Suprapubic skin (tissue), 4 donors: ENCODE results near the gene ZNF549. TPM values are rescaled to one million over a fixed set of nuclear protein-coding genes. Genes with fewer than 3 reads are reported as not detected.

ENCODE experiments used
- DNase-seq, 2 donors: peaks; one replicate each; pipeline ENCODE4 v3.0.0-alpha.2; 2019; ENCODE audit warnings: low spot score in 2 of 2
- H3K27ac ChIP-seq: fragments of 200-600 bp; sonication (generic); one replicate; pipeline ENCODE4 v1.5.1; 2019
- H3K27me3 ChIP-seq: fragments of 200-600 bp; sonication (generic); one replicate; pipeline ENCODE4 v1.5.1; 2019
- H3K36me3 ChIP-seq: fragments of 200-600 bp; sonication (generic); one replicate; pipeline ENCODE4 v1.5.1; 2019
- H3K4me1 ChIP-seq: fragments of 200-600 bp; sonication (generic); one replicate; pipeline ENCODE4 v1.5.1; 2019
- H3K4me3 ChIP-seq: fragments of 200-600 bp; sonication (generic); one replicate; pipeline ENCODE4 v1.5.1; 2019; ENCODE audit warnings: mild to moderate bottlenecking
- H3K9me3 ChIP-seq: fragments of 200-600 bp; sonication (generic); one replicate; pipeline ENCODE4 v1.5.1; 2019
- EP300 ChIP-seq: sonication (generic); formaldehyde crosslinking; IDR thresholded peaks from one replicate; pipeline ENCODE4 v1.6.1; 2017; ENCODE audit warnings: antibody characterized with exemption
- POLR2A ChIP-seq, 2 donors: fragments of 450-650 bp; IDR thresholded peaks; one replicate each; pipeline ENCODE4 v1.6.1; 2017; ENCODE audit warnings: antibody characterized with exemption in 2 of 2, mild to moderate bottlenecking in 2 of 2, moderate library complexity in 2 of 2
- POLR2AphosphoS5 ChIP-seq, 3 donors: sonication (generic); formaldehyde crosslinking; IDR thresholded peaks; one replicate each; pipeline ENCODE4 v1.6.1; 2017; ENCODE audit warnings: antibody characterized with exemption in 3 of 3
- WGBS: methylation state at CpG from one replicate; pipeline ENCODE4 v1.1.5; 2018; 5-methylcytosine and 5-hydroxymethylcytosine counted together
- total RNA-seq, 4 donors: library from RNA; depleted of rRNA; stranded (reverse); fragments of >200 nt; gene quantifications; one replicate each; pipeline ENCODE4 v1.1.0, GENCODE V29; 2016
- TF ChIP-seq, protein P1 (sequence below), 2 donors: fragments of 200-600 bp in 1 of 2; fragments of 450-650 bp in 1 of 2; sonication (generic) in 1 of 2; IDR thresholded peaks; one replicate each; pipeline ENCODE4 v1.5.1; 2016 to 2019; ENCODE audit warnings: antibody characterized with exemption in 2 of 2, mild to moderate bottlenecking in 1 of 2, moderate library complexity in 1 of 2

The ZNF549 gene
- total RNA-seq, 4 donors from 2014 or later = 3.4 to 9.5 (median 4.9) TPM

DNA sequence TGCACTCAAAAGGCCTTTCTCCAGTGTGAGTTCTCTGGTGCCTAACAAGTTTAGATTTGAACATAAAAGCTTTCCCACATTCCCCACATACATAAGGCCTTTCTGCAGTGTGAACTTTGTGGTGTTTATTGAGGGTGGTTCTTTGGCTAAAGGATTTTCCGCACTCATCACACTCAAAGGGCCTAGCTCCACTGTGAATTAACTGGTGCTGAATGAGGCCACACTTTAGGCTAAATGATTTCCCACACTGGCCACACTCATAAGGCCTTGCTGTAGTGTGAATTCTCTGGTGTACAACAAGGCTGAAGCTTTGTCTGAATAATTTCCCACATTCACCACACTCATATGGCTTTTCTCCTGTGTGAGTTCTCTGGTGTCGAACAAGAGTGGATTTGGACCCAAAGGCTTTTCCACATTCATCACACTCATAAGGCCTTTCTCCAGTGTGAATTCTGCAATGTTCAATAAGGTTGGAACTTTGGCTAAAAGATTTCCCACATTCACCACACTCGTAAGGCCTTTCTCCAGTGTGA is 45.3 kb downstream of the ZNF549 start:
- no peak for TF ChIP-seq EP300
- TF ChIP-seq, protein P1, sequence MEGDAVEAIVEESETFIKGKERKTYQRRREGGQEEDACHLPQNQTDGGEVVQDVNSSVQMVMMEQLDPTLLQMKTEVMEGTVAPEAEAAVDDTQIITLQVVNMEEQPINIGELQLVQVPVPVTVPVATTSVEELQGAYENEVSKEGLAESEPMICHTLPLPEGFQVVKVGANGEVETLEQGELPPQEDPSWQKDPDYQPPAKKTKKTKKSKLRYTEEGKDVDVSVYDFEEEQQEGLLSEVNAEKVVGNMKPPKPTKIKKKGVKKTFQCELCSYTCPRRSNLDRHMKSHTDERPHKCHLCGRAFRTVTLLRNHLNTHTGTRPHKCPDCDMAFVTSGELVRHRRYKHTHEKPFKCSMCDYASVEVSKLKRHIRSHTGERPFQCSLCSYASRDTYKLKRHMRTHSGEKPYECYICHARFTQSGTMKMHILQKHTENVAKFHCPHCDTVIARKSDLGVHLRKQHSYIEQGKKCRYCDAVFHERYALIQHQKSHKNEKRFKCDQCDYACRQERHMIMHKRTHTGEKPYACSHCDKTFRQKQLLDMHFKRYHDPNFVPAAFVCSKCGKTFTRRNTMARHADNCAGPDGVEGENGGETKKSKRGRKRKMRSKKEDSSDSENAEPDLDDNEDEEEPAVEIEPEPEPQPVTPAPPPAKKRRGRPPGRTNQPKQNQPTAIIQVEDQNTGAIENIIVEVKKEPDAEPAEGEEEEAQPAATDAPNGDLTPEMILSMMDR (IDR thresholded peaks at IDR 0.05) = no peak
- TF ChIP-seq POLR2A (IDR thresholded peaks at IDR 0.05) = no peak
- no peak for TF ChIP-seq POLR2AphosphoS5 (IDR thresholded peaks at IDR 0.05)
- peaks cover 53% of the 10 kb centered on the region for H3K36me3 ChIP-seq
- H3K27me3 ChIP-seq = no peaks in the 10 kb centered on the region
- 100% methylated on average over 3 of the region's 3 CpGs for WGBS
- H3K4me1 ChIP-seq = no peaks in the 10 kb centered on the region
- no peak overlapping the region for H3K27ac ChIP-seq
- DNase-seq = no peak
- H3K9me3 ChIP-seq = peaks cover 90% of the 10 kb centered on the region
- H3K4me3 ChIP-seq = no peak overlapping the region

DNA sequence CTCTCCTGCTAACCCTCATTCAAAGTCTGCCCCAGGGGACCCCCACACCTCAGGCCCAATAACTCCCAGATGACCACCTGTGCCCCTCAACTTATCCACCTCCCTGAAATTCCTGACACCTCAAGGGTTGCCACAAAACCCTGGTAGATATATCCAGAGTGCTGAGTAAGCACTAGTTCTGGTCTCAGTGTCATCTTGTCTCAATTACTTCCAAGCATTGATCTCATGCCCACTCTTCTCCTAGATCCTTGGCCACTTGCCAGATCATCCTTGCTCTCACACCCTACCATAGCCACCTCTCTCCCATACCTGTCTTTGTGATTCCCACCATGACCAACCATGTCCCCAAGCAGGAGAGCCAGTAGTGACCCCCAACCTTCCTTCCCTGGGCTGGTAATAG is 49.5 kb downstream of the ZNF549 start:
- TF ChIP-seq, protein P1 (IDR thresholded peaks at IDR 0.05) = no peak
- no peak for TF ChIP-seq POLR2AphosphoS5 (IDR thresholded peaks at IDR 0.05)
- no peak for TF ChIP-seq EP300
- no peak for TF ChIP-seq POLR2A (IDR thresholded peaks at IDR 0.05)
- no peak for DNase-seq
- Histone ChIP-seq H3K27ac (no peak overlapping the region), H3K36me3 (peaks cover 52% of the 10 kb centered on the region), H3K9me3 (peaks cover 50% of the 10 kb centered on the region), H3K4me1 (peaks cover 10% of the 10 kb centered on the region), H3K4me3 (no peak overlapping the region), H3K27me3 (no peaks in the 10 kb centered on the region)

DNA sequence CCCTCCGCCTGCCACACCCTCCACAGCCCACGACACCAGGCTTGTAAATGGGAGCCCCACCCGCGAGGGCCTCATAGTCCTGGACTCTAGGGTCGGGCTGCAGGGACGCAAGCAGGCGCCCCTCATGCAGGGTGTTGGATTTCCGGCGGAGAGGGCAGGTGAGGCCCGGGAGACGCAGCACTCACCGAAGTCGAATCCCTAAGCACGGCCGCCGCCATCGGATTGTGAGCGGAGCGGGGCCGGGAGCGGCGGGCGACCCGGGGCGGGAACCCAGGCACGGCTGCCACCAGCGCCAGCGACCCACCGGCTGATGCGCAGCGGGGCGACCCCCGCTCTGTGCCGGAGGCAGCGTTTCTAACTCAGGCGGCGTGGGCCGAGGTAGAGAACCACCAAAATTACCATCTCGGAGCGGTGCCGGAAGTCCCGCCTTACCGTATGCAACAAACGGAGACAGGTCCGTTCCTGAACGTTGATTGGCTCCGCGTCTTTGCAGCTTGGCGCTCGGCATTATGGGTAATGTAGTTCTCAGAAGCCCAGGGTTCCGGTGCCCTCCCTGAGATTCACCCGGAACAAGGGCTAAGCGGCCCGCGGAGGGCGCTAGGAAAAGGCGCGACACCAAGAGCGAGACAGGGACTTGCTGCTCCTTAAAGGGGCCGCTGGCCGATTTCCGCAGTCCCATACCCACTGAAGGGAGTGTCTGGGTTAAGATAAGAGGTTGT is 51.5 kb downstream of the ZNF549 start, which contains the start of gene ZNF416:
ZNF416 (minus strand) TSS at position 425 of the 719 bp plus-strand sequence; CDS start at position 218, 207 bp downstream.
- Histone ChIP-seq H3K27me3 (no peaks in the 10 kb centered on the region), H3K4me3 (peak within 1 kb of the TSS; percentile 74), H3K27ac (peak within 1 kb of the TSS; percentile 77), H3K9me3 (peaks cover 30% of the 10 kb centered on the region), H3K4me1 (peaks cover 15% of the 10 kb centered on the region), H3K36me3 (peaks cover 32% of the 10 kb centered on the region)
- peak; percentile 98 to 99 for DNase-seq
- 0% methylated on average over 13 of the region's 62 CpGs for WGBS
- TF ChIP-seq EP300 (no peak), POLR2A (IDR thresholded peaks at IDR 0.05) (no peak), POLR2AphosphoS5 (IDR thresholded peaks at IDR 0.05) (peak in 2 of 3 donors; percentile 56 to 75)
- TF ChIP-seq, protein P1 (IDR thresholded peaks at IDR 0.05) = peak in 1 of 2 donors; percentile 14

DNA sequence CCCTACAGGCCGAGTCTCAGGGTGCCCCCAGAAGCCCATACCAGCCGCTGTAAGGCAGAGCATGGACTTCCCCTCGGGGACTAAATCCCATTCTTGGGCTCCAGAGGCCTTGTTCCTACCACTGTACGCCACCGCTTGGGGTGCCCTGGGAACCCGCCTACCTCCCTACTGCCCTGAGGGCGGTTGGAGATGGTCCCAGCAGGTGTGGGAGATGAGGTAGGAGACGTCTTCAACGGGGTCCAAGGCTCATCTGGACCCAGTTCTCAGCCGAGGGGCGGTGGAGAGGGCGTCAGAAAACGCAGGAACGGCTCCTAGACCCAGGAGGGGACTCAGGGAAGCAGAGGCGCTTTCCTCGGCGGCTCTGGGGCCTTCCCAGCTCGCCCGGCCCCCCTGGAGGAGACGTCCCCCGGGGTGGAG is 56.0 kb downstream of the ZNF549 start:
- H3K27me3 ChIP-seq = no peaks in the 10 kb centered on the region
- whole genome bisulfite sequencing = 77% methylated on average over 2 of the region's 21 CpGs
- no peak overlapping the region for H3K27ac ChIP-seq
- no peak for TF ChIP-seq POLR2AphosphoS5 (IDR thresholded peaks at IDR 0.05)
- peaks cover 4% of the 10 kb centered on the region for H3K9me3 ChIP-seq
- peaks cover 21% of the 10 kb centered on the region for H3K4me1 ChIP-seq
- H3K36me3 ChIP-seq = peaks cover 11% of the 10 kb centered on the region
- H3K4me3 ChIP-seq = peak overlapping the region; percentile 62
- no peak for DNase-seq

DNA sequence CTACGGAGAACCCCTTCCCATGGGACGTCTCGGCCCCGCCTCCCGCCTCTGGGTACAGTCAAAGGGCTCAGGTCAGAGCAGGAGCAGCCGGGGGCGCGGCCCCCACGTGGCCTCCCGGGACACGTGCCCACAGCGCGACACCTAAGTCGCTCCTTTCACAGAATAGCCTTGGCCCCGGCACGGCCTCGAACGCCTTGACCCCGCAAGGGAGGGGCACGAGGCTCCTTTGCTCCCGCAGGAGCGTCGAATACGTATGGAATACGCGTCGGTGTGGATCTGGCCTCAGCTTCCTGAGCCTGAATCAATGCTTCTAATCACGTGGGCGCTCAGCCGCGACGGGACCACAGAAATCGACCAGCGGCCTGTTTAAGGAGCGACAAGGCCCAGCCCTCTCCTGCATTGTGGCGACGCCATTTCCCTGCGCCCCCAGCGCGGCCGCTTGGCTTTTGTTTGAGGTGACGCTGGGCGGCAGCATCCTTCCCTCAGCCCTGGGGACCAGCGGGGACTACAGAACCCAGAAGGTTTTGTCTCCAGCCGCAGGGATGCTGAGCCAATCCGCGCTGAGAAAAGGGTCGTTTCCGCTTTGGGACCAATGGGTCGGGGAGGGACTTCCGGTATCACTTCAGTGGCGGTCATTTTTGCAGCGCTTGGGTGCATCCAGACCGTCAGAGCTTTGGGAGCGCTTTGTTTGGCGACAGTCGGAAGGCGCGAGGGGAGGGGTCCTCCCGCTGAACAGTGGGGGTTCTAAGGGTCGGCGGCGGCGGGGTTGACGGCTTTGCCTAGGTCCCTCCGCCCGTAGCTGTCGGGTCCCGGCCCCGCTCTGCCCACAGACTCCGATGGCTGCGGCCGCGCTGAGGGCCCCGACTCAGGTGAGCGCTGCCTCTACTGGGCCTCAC is 56.6 kb downstream of the ZNF549 start, which contains the start of gene ZIK1:
ZIK1 (plus strand) TSS at position 625 of the 896 bp plus-strand sequence; CDS start at position 837, 212 bp downstream.
- Histone ChIP-seq H3K27ac (no peak within 1 kb of the TSS), H3K4me1 (peaks cover 18% of the 10 kb centered on the region), H3K4me3 (peak within 1 kb of the TSS; percentile 62), H3K27me3 (no peaks in the 10 kb centered on the region), H3K36me3 (peaks cover 17% of the 10 kb centered on the region), H3K9me3 (peaks cover 11% of the 10 kb centered on the region)
- no peak for TF ChIP-seq EP300
- TF ChIP-seq, protein P1 (IDR thresholded peaks at IDR 0.05) = no peak
- TF ChIP-seq POLR2A (IDR thresholded peaks at IDR 0.05) = peak in 1 of 2 donors; percentile 11
- peak in 1 of 3 donors; percentile 20 for TF ChIP-seq POLR2AphosphoS5 (IDR thresholded peaks at IDR 0.05)
- 3% methylated on average over 21 of the region's 76 CpGs for WGBS
- peak; percentile 92 to 93 for DNase-seq
